ENCODE data around the gene ZBTB37.

DNA sequence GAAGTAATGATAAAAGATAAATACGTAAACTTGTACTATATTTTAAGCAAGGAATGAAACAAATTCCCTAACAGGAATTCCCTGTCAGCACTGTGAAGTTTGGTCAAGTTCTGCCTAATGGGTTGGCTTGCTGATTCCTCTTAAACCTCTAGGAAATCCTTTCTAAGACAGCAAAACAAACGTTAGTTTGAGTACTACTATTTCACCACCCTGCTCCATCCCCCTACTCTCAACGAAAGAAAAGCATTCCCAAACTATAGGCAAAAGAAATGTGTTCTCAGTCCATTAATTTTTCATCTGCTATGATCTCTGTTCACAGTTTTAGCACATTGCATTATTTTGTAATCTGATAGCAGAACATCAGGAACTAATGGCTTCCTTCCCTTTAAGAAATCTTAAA lies 32.8 kb downstream of the ZBTB37 start:
- TF ChIP-seq, protein P1, sequence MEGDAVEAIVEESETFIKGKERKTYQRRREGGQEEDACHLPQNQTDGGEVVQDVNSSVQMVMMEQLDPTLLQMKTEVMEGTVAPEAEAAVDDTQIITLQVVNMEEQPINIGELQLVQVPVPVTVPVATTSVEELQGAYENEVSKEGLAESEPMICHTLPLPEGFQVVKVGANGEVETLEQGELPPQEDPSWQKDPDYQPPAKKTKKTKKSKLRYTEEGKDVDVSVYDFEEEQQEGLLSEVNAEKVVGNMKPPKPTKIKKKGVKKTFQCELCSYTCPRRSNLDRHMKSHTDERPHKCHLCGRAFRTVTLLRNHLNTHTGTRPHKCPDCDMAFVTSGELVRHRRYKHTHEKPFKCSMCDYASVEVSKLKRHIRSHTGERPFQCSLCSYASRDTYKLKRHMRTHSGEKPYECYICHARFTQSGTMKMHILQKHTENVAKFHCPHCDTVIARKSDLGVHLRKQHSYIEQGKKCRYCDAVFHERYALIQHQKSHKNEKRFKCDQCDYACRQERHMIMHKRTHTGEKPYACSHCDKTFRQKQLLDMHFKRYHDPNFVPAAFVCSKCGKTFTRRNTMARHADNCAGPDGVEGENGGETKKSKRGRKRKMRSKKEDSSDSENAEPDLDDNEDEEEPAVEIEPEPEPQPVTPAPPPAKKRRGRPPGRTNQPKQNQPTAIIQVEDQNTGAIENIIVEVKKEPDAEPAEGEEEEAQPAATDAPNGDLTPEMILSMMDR (IDR thresholded peaks at IDR 0.05; ENCODE audit: low read depth, low read length), result no peak
- no peak for TF ChIP-seq POLR2A (IDR thresholded peaks at IDR 0.05; ENCODE audit: extremely low read depth, insufficient read length)

All from NB4 (cell line).